HG02610 (cell line): ENCODE results near the gene STOML1.
"Not testable (repeated sequence)": the region's sequence is repeated elsewhere in the genome, so short reads cannot be mapped to it uniquely, and the experiment has no call there.

Experiments
- ATAC-seq: cut with Tn5 transposase; IDR thresholded peaks from one replicate; pipeline ENCODE4 v1.9.1; 2021; ENCODE audit warnings: mild to moderate bottlenecking, moderate library complexity; ENCODE audit not compliant: unreplicated experiment

The STOML1 gene

GRCh38 chr15:73948982-73949381, 43.1 kb downstream of the STOML1 start:
- ATAC-seq: no peak

- no peak for ATAC-seq
Observed at GRCh38 chr15:73948396-73948795, 43.7 kb downstream of the STOML1 start.

GRCh38 chr15:73947651-73948050, 44.4 kb downstream of the STOML1 start:
- ATAC-seq: no peak

GRCh38 chr15:73946795-73947370, 45.2 kb downstream of the STOML1 start:
- no peak for ATAC-seq

- no peak for ATAC-seq
Observed at GRCh38 chr15:73946046-73946721, 45.9 kb downstream of the STOML1 start.

- no peak for ATAC-seq
Observed at GRCh38 chr15:73945130-73945508, 47.0 kb downstream of the STOML1 start.

GRCh38 chr15:73944161-73945129, 47.6 kb downstream of the STOML1 start:
- no peak for ATAC-seq

- no peak for ATAC-seq
Observed at GRCh38 chr15:73942751-73943270, 49.3 kb downstream of the STOML1 start.

GRCh38 chr15:73941871-73942635, 50.0 kb downstream of the STOML1 start:
- no peak for ATAC-seq

- no peak for ATAC-seq
Observed at GRCh38 chr15:73941449-73941848, 50.6 kb downstream of the STOML1 start.

GRCh38 chr15:73941044-73941443, 51.1 kb downstream of the STOML1 start:
- no peak for ATAC-seq

GRCh38 chr15:73940061-73940981, 51.8 kb downstream of the STOML1 start:
- ATAC-seq: no peak

GRCh38 chr15:73939138-73939537, 53.0 kb downstream of the STOML1 start:
- ATAC-seq: no peak

GRCh38 chr15:73938516-73938915, 53.6 kb downstream of the STOML1 start:
- ATAC-seq: not testable (repeated sequence)

GRCh38 chr15:73937726-73938125, 54.4 kb downstream of the STOML1 start:
- ATAC-seq: no peak

GRCh38 chr15:73937296-73937695, 54.8 kb downstream of the STOML1 start:
- ATAC-seq: no peak

- no peak for ATAC-seq
Observed at GRCh38 chr15:73936588-73937290, 55.4 kb downstream of the STOML1 start.

GRCh38 chr15:73936181-73936580, 55.9 kb downstream of the STOML1 start:
- no peak for ATAC-seq

- no peak for ATAC-seq
Observed at GRCh38 chr15:73935547-73935946, 56.5 kb downstream of the STOML1 start.
